Measurements from ENCODE around the gene HMCN2. TPM values are rescaled to one million over a fixed set of nuclear protein-coding genes. Genes with fewer than 3 reads are reported as not detected.

HMCN2 gene
- total RNA-seq, 2 experiments from 2014 or later: not detected

- TF ChIP-seq EZH2phosphoT487 (IDR thresholded peaks at IDR 0.05; ENCODE audit: borderline replicate concordance, low read depth, low read length): no peak
- no peak for TF ChIP-seq CTCF (conservative IDR thresholded peaks at IDR 0.05; ENCODE audit: low read length)
- BruUV-seq (replicated peaks): no TSS peak
- DNase-seq (ENCODE audit: low spot score): no peak
- H3K9me3 ChIP-seq (ENCODE audit: low read length): no peaks in the 10 kb centered on the region
- no peaks in the 10 kb centered on the region for H3K79me2 ChIP-seq (ENCODE audit: insufficient read depth, low read depth, low read length)
- H3K27ac ChIP-seq (ENCODE audit: low read depth, low read length, poor library complexity, severe bottlenecking): no peak overlapping the region
- intact Hi-C loops (cut with micrococcal nuclease; ENCODE audit: unreplicated experiment): no loop called here
- H3K4me3 ChIP-seq (ENCODE audit: low read depth, low read length, poor library complexity, severe bottlenecking): no peak overlapping the region
- H3K4me1 ChIP-seq (ENCODE audit: insufficient read depth, low read length, poor library complexity, severe bottlenecking): no peaks in the 10 kb centered on the region
- no peaks in the 10 kb centered on the region for H3K36me3 ChIP-seq (ENCODE audit: insufficient read depth, low read length)
- H2AFZ ChIP-seq (ENCODE audit: low read length): no peak overlapping the region
- POLR2A ChIA-PET: no interaction called here
- H3K9me2 ChIP-seq (ENCODE audit: insufficient read depth, low read length): no peaks in the 10 kb centered on the region
- H3K4me2 ChIP-seq (ENCODE audit: low read length): no peak overlapping the region
- no peaks in the 10 kb centered on the region for H4K20me1 ChIP-seq (ENCODE audit: insufficient read depth, low read length)
- CTCF ChIA-PET (ENCODE audit: unreplicated experiment): no interaction called here
Observed at GRCh38 chr9:130348341-130348740, 82.8 kb downstream of the HMCN2 start.

- H2AFZ ChIP-seq (ENCODE audit: low read length): no peak overlapping the region
- no peaks in the 10 kb centered on the region for H3K9me2 ChIP-seq (ENCODE audit: insufficient read depth, low read length)
- POLR2A ChIA-PET: no interaction called here
- TF ChIP-seq CTCF (conservative IDR thresholded peaks at IDR 0.05; ENCODE audit: low read length) (no peak), EZH2phosphoT487 (IDR thresholded peaks at IDR 0.05; ENCODE audit: borderline replicate concordance, low read depth, low read length) (no peak)
- no peaks in the 10 kb centered on the region for H3K4me1 ChIP-seq (ENCODE audit: insufficient read depth, low read length, poor library complexity, severe bottlenecking)
- H3K4me2 ChIP-seq (ENCODE audit: low read length): no peak overlapping the region
- CTCF ChIA-PET (ENCODE audit: unreplicated experiment): no interaction called here
- H3K36me3 ChIP-seq (ENCODE audit: insufficient read depth, low read length): no peaks in the 10 kb centered on the region
- no peaks in the 10 kb centered on the region for H3K9me3 ChIP-seq (ENCODE audit: low read length)
- DNase-seq (ENCODE audit: low spot score): no peak
- no peaks in the 10 kb centered on the region for H4K20me1 ChIP-seq (ENCODE audit: insufficient read depth, low read length)
- H3K4me3 ChIP-seq (ENCODE audit: low read depth, low read length, poor library complexity, severe bottlenecking): no peak overlapping the region
- BruUV-seq (replicated peaks): no TSS peak
- H3K27ac ChIP-seq (ENCODE audit: low read depth, low read length, poor library complexity, severe bottlenecking): no peak overlapping the region
- no peaks in the 10 kb centered on the region for H3K79me2 ChIP-seq (ENCODE audit: insufficient read depth, low read depth, low read length)
- intact Hi-C loops (cut with micrococcal nuclease; ENCODE audit: unreplicated experiment): no loop called here
Observed at GRCh38 chr9:130348881-130349280, 83.3 kb downstream of the HMCN2 start.

- CTCF ChIA-PET (ENCODE audit: unreplicated experiment): no interaction called here
- POLR2A ChIA-PET: interaction anchor here (0.6 kb wide), 1 partner anchor 301 kb away, joined by 3 read pairs; no protein-coding TSS in a partner anchor
- H4K20me1 ChIP-seq (ENCODE audit: insufficient read depth, low read length): no peaks in the 10 kb centered on the region
Observed at GRCh38 chr9:130349398-130349797, 83.8 kb downstream of the HMCN2 start.

More at GRCh38 chr9:130349398-130349797, 83.8 kb downstream of the HMCN2 start:
- H3K4me1 ChIP-seq (ENCODE audit: insufficient read depth, low read length, poor library complexity, severe bottlenecking): no peaks in the 10 kb centered on the region
- no peak overlapping the region for H3K27ac ChIP-seq (ENCODE audit: low read depth, low read length, poor library complexity, severe bottlenecking)
- no peaks in the 10 kb centered on the region for H3K9me2 ChIP-seq (ENCODE audit: insufficient read depth, low read length)
- no peaks in the 10 kb centered on the region for H3K36me3 ChIP-seq (ENCODE audit: insufficient read depth, low read length)
- H3K4me2 ChIP-seq (ENCODE audit: low read length): no peak overlapping the region
- TF ChIP-seq EZH2phosphoT487 (IDR thresholded peaks at IDR 0.05; ENCODE audit: borderline replicate concordance, low read depth, low read length) (no peak), CTCF (conservative IDR thresholded peaks at IDR 0.05; ENCODE audit: low read length) (no peak)
- no peaks in the 10 kb centered on the region for H3K79me2 ChIP-seq (ENCODE audit: insufficient read depth, low read depth, low read length)
- no peak overlapping the region for H2AFZ ChIP-seq (ENCODE audit: low read length)
- no TSS peak for BruUV-seq (replicated peaks)
- H3K9me3 ChIP-seq (ENCODE audit: low read length): no peaks in the 10 kb centered on the region
- intact Hi-C loops (cut with micrococcal nuclease; ENCODE audit: unreplicated experiment): no loop called here
- DNase-seq (ENCODE audit: low spot score): no peak
- no peak overlapping the region for H3K4me3 ChIP-seq (ENCODE audit: low read depth, low read length, poor library complexity, severe bottlenecking)

All from OCI-LY7 (cell line).